Endodermal cell (in vitro differentiated cells): ENCODE data around the gene PPP1R14C. TPM values are rescaled to one million over a fixed set of nuclear protein-coding genes. Genes with fewer than 3 reads are reported as not detected.

Experiments used
- DNase-seq: peaks from one replicate; pipeline ENCODE4 v3.0.0-alpha.2; 2017
- H3K27ac ChIP-seq: 2 replicates; pipeline ENCODE4 v1.5.1; 2013; ENCODE audit warnings: mild to moderate bottlenecking, low read depth, low read length, moderate library complexity
- H3K27me3 ChIP-seq: 2 replicates; pipeline ENCODE4 v1.6.1; 2013; ENCODE audit warnings: mild to moderate bottlenecking, low read length, moderate library complexity; ENCODE audit not compliant: insufficient read depth, control insufficient read depth, poor library complexity, severe bottlenecking
- H3K36me3 ChIP-seq: 2 replicates; pipeline ENCODE4 v1.7.0; 2013; ENCODE audit warnings: mild to moderate bottlenecking, low read length, moderate library complexity; ENCODE audit not compliant: control insufficient read depth, insufficient read depth
- H3K4me1 ChIP-seq: one replicate; pipeline ENCODE4 v1.7.0; 2013; ENCODE audit warnings: low read length; ENCODE audit not compliant: control insufficient read depth, insufficient read depth
- H3K4me3 ChIP-seq: 2 replicates; pipeline ENCODE4 v1.5.1; 2013; ENCODE audit warnings: mild to moderate bottlenecking, low read length, moderate library complexity
- H3K9ac ChIP-seq: 2 replicates; pipeline ENCODE4 v1.6.1; 2013; ENCODE audit warnings: mild to moderate bottlenecking, low read length, moderate library complexity; ENCODE audit not compliant: poor library complexity, severe bottlenecking; ENCODE audit errors: extremely low read depth
- H3K9me3 ChIP-seq: 2 replicates; pipeline ENCODE4 v1.6.1; 2013; ENCODE audit warnings: mild to moderate bottlenecking, low read length, moderate library complexity; ENCODE audit not compliant: control insufficient read depth
- H3K27ac Mint-ChIP-seq: 2 replicates; pipeline ENCODE4 v1.8.0; 2020; ENCODE audit warnings: mixed read lengths
- H3K27me3 Mint-ChIP-seq: 2 replicates; pipeline ENCODE4 v1.8.0; 2021; ENCODE audit warnings: mild to moderate bottlenecking, mixed read lengths; ENCODE audit not compliant: insufficient read depth
- H3K36me3 Mint-ChIP-seq: 2 replicates; pipeline ENCODE4 v1.8.0; 2020; ENCODE audit warnings: low read depth, mixed read lengths
- H3K4me1 Mint-ChIP-seq: 2 replicates; pipeline ENCODE4 v1.8.0; 2020; ENCODE audit warnings: mixed read lengths
- H3K4me3 Mint-ChIP-seq: 2 replicates; pipeline ENCODE4 v1.8.0; 2020; ENCODE audit warnings: mild to moderate bottlenecking, moderate library complexity, mixed read lengths
- H3K9me3 Mint-ChIP-seq: 2 replicates; pipeline ENCODE4 v1.8.0; 2020; ENCODE audit warnings: mild to moderate bottlenecking, mixed read lengths
- CTCF ChIP-seq: fragments of 200-600 bp; sonication (generic); conservative IDR thresholded peaks from 2 replicates; pipeline ENCODE4 v1.5.0; 2021; ENCODE audit warnings: antibody characterized with exemption, mild to moderate bottlenecking
- WGBS, 2 experiments: methylation state at CpG; one replicate each; pipeline versions ENCODE4 v1.1.5 to v1.1.7; 2013; ENCODE audit warnings: missing lambda C conversion rate in 2 of 2, mixed read lengths in 1 of 2; ENCODE audit not compliant: insufficient coverage in 1 of 2, insufficient read length in 1 of 2; 5-methylcytosine and 5-hydroxymethylcytosine counted together
- total RNA-seq, 2 donors: library from RNA; stranded (reverse); fragmentation: NEBNext Ultra II Directional in 1 of 2; extraction: Animal tissue kit (Norgen Biotek cat#: 25700) in 1 of 2; gene quantifications; 2 replicates in 1 of 2; 3 replicates in 1 of 2; pipeline ENCODE4 v1.2.1, GENCODE V29; 2021

Gene PPP1R14C
- total RNA-seq, 2 donors from 2014 or later = 0.20 to 0.29 TPM

GRCh38 chr6:150116200-150116800, 26.5 kb upstream of the PPP1R14C start:
- no peak for DNase-seq
- no peak overlapping the region for H3K27ac ChIP-seq
- no peaks in the 10 kb centered on the region for H3K9me3 ChIP-seq
- Mint-ChIP-seq H3K27ac (no peak overlapping the region), H3K4me3 (no peak overlapping the region), H3K9me3 (peaks cover 6% of the 10 kb centered on the region), H3K36me3 (no peaks in the 10 kb centered on the region), H3K27me3 (no peaks in the 10 kb centered on the region), H3K4me1 (peaks cover 4% of the 10 kb centered on the region)
- WGBS, 2 experiments = 89 to 91% methylated on average over 4 to 8 of the region's 8 CpGs
- H3K4me1 ChIP-seq = no peaks in the 10 kb centered on the region
- no peaks in the 10 kb centered on the region for H3K36me3 ChIP-seq
- no peaks in the 10 kb centered on the region for H3K27me3 ChIP-seq
- TF ChIP-seq CTCF = no peak
- no peak overlapping the region for H3K4me3 ChIP-seq
- no peak overlapping the region for H3K9ac ChIP-seq

- 75 to 90% methylated on average over 4 to 6 of the region's 6 CpGs for WGBS, 2 experiments
Observed at GRCh38 chr6:150118203-150118602, 24.6 kb upstream of the PPP1R14C start.

GRCh38 chr6:150118627-150119026, 24.2 kb upstream of the PPP1R14C start:
- no peaks in the 10 kb centered on the region for H3K27me3 ChIP-seq
- DNase-seq = no peak
- no peak overlapping the region for H3K4me3 ChIP-seq
- Mint-ChIP-seq H3K27me3 (no peaks in the 10 kb centered on the region), H3K9me3 (peaks cover 6% of the 10 kb centered on the region), H3K36me3 (no peaks in the 10 kb centered on the region), H3K4me3 (no peak overlapping the region), H3K27ac (no peak overlapping the region), H3K4me1 (peaks cover 4% of the 10 kb centered on the region)
- no peak for TF ChIP-seq CTCF
- WGBS, 2 experiments = 92% methylated on average over 9 of the region's 9 CpGs
- no peak overlapping the region for H3K27ac ChIP-seq
- no peaks in the 10 kb centered on the region for H3K4me1 ChIP-seq
- H3K9ac ChIP-seq = no peak overlapping the region
- no peaks in the 10 kb centered on the region for H3K36me3 ChIP-seq
- no peaks in the 10 kb centered on the region for H3K9me3 ChIP-seq

More at GRCh38 chr6:150118203-150118602, 24.6 kb upstream of the PPP1R14C start:
- Mint-ChIP-seq H3K4me3 (no peak overlapping the region), H3K9me3 (peaks cover 6% of the 10 kb centered on the region), H3K4me1 (peaks cover 4% of the 10 kb centered on the region), H3K27me3 (no peaks in the 10 kb centered on the region), H3K36me3 (no peaks in the 10 kb centered on the region), H3K27ac (no peak overlapping the region)
- Histone ChIP-seq H3K27ac (no peak overlapping the region), H3K9ac (no peak overlapping the region), H3K4me3 (no peak overlapping the region), H3K4me1 (no peaks in the 10 kb centered on the region), H3K36me3 (no peaks in the 10 kb centered on the region), H3K27me3 (no peaks in the 10 kb centered on the region), H3K9me3 (no peaks in the 10 kb centered on the region)
- no peak for TF ChIP-seq CTCF
- no peak for DNase-seq
